ENCODE measurements around the gene CCDC13.

DNA sequence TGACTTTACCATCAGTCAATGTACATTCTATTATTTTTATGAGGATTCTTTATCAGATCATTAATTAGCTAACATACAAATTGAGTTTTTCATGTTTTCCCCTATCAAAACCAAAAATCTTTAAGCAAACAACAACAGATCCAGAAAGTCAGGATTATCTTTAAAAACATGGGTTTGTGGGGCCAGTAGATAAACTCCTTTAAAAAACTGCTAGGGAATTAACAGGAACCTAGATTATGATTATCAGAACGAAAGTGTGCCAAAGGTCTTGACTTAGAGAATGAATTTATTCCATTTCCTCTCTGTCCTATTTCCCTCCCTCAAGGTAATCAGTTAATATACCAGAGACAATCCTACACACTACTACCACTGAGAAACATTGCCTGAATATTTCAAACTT, 13.2 kb upstream of the CCDC13 start:
- TF ChIP-seq, protein P1, sequence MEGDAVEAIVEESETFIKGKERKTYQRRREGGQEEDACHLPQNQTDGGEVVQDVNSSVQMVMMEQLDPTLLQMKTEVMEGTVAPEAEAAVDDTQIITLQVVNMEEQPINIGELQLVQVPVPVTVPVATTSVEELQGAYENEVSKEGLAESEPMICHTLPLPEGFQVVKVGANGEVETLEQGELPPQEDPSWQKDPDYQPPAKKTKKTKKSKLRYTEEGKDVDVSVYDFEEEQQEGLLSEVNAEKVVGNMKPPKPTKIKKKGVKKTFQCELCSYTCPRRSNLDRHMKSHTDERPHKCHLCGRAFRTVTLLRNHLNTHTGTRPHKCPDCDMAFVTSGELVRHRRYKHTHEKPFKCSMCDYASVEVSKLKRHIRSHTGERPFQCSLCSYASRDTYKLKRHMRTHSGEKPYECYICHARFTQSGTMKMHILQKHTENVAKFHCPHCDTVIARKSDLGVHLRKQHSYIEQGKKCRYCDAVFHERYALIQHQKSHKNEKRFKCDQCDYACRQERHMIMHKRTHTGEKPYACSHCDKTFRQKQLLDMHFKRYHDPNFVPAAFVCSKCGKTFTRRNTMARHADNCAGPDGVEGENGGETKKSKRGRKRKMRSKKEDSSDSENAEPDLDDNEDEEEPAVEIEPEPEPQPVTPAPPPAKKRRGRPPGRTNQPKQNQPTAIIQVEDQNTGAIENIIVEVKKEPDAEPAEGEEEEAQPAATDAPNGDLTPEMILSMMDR (IDR thresholded peaks at IDR 0.05), result no peak
- TF ChIP-seq POLR2A (IDR thresholded peaks at IDR 0.05), result no peak
